HepG2 (cell line): ENCODE data around the gene SMYD5. TPM values are rescaled to one million over a fixed set of nuclear protein-coding genes. Genes with fewer than 3 reads are reported as not detected.

Source experiments
- BCL6 ChIP-seq: IDR thresholded peaks from 2 replicates; pipeline ENCODE4 v1.6.1; 2016; ENCODE audit warnings: missing genetic modification reagents, missing compliant biosample characterization
- EED ChIP-seq: sonication (generic); formaldehyde crosslinking; IDR thresholded peaks from 2 replicates; pipeline ENCODE4 v1.5.0; 2020; ENCODE audit warnings: mild to moderate bottlenecking, missing genetic modification reagents
- GLMP ChIP-seq: sonication (generic); formaldehyde crosslinking; IDR thresholded peaks from 2 replicates; pipeline ENCODE4 v1.9.0; 2021; ENCODE audit warnings: missing genetic modification reagents, mild to moderate bottlenecking, borderline replicate concordance
- HNF1A ChIP-seq, 2 experiments: sonication (generic) in 1 of 2; formaldehyde crosslinking in 1 of 2; IDR thresholded peaks; 2 replicates each; pipeline versions ENCODE4 v1.4.0 to v1.6.1; 2016 to 2020; ENCODE audit warnings: borderline replicate concordance in 1 of 2, low read depth in 1 of 2, mild to moderate bottlenecking in 1 of 2, missing genetic modification reagents in 1 of 2
- HOXD1 ChIP-seq: sonication (generic); formaldehyde crosslinking; IDR thresholded peaks from 2 replicates; pipeline ENCODE4 v1.5.0; 2020; ENCODE audit warnings: missing genetic modification reagents
- MAFK ChIP-seq, 2 experiments: IDR thresholded peaks in 1 of 2; conservative IDR thresholded peaks in 1 of 2; 2 replicates each; pipeline ENCODE4 v1.6.1; 2011; ENCODE audit warnings: improper control_type of control experiment in 2 of 2, low read length in 2 of 2
- MYC ChIP-seq: sonication (generic); formaldehyde crosslinking; IDR thresholded peaks from 2 replicates; pipeline ENCODE4 v1.9.0; 2021; ENCODE audit warnings: missing genetic modification reagents, borderline replicate concordance
- NCOA2 ChIP-seq: sonication (generic); formaldehyde crosslinking; IDR thresholded peaks from 2 replicates; pipeline ENCODE4 v1.8.0; 2022; ENCODE audit warnings: inconsistent platforms
- NFE2 ChIP-seq: sonication (generic); formaldehyde crosslinking; IDR thresholded peaks from 2 replicates; pipeline ENCODE4 v1.4.0; 2020; ENCODE audit warnings: missing genetic modification reagents
- NONO ChIP-seq, 2 experiments: fragments of 450-650 bp in 1 of 2; sonication (generic) in 1 of 2; formaldehyde crosslinking in 1 of 2; IDR thresholded peaks in 1 of 2; conservative IDR thresholded peaks in 1 of 2; 2 replicates each; pipeline versions ENCODE4 v1.6.1 to v1.8.0; 2017 to 2022; ENCODE audit warnings: mild to moderate bottlenecking in 1 of 2, missing genetic modification reagents in 1 of 2, moderate library complexity in 1 of 2
- SRSF9 ChIP-seq: fragments of 200-400 bp; formaldehyde crosslinking; IDR thresholded peaks from 2 replicates; pipeline ENCODE4 v1.6.1; 2018; ENCODE audit warnings: borderline replicate concordance, mild to moderate bottlenecking, low read depth, low read length; ENCODE audit not compliant: insufficient read depth, poor library complexity, severe bottlenecking
- TCF7 ChIP-seq: sonication (generic); IDR thresholded peaks from 2 replicates; pipeline ENCODE4 v1.6.1; 2016; ENCODE audit warnings: antibody characterized with exemption, low read depth
- ZBTB42 ChIP-seq: sonication (generic); formaldehyde crosslinking; IDR thresholded peaks from 2 replicates; pipeline ENCODE4 v1.5.0; 2020; ENCODE audit warnings: mild to moderate bottlenecking, missing genetic modification reagents
- ZNF234 ChIP-seq: sonication (generic); formaldehyde crosslinking; conservative IDR thresholded peaks from 2 replicates; pipeline ENCODE4 v1.5.1; 2020; ENCODE audit warnings: mild to moderate bottlenecking, missing genetic modification reagents
- ZNF276 ChIP-seq: sonication (generic); formaldehyde crosslinking; IDR thresholded peaks from 2 replicates; pipeline ENCODE4 v1.4.0; 2020; ENCODE audit warnings: mild to moderate bottlenecking, low read depth, missing genetic modification reagents
- ZNF329 ChIP-seq: sonication (generic); formaldehyde crosslinking; IDR thresholded peaks from 2 replicates; pipeline ENCODE4 v1.9.0; 2021; ENCODE audit warnings: low read depth, mild to moderate bottlenecking, missing genetic modification reagents
- ZNF33B ChIP-seq: sonication (generic); formaldehyde crosslinking; IDR thresholded peaks from 2 replicates; pipeline ENCODE4 v1.5.1; 2020; ENCODE audit warnings: mild to moderate bottlenecking, missing genetic modification reagents
- ZNF768 ChIP-seq: sonication (generic); formaldehyde crosslinking; IDR thresholded peaks from 2 replicates; pipeline ENCODE4 v1.4.0; 2020; ENCODE audit warnings: missing genetic modification reagents
- ZZZ3 ChIP-seq: sonication (generic); formaldehyde crosslinking; IDR thresholded peaks from 2 replicates; pipeline ENCODE4 v1.4.0; 2020; ENCODE audit warnings: missing genetic modification reagents, mild to moderate bottlenecking, borderline replicate concordance
- polyA plus RNA-seq, 8 experiments: library from polyadenylated mRNA; depleted of rRNA in 3 of 8; stranded (reverse) in 7 of 8; unstranded in 1 of 8; fragments of >200 nt; fragmentation: Illumina TruSeq in 4 of 8; extraction: Trizol in 4 of 8; gene quantifications; 2 replicates each; pipeline versions ENCODE4 v1.2.1 to v1.2.3, GENCODE V29; 2011 to 2016; ENCODE audit warnings: low read depth in 4 of 8, missing spikeins in 1 of 8, mixed read lengths in 1 of 8; ENCODE audit not compliant: insufficient read depth in 1 of 8
- total RNA-seq, 5 experiments: library from RNA; depleted of rRNA; stranded (reverse); fragments of >200 nt; fragmentation: Illumina TruSeq; extraction: Trizol; gene quantifications; 2 replicates each; pipeline ENCODE4 v1.2.3, GENCODE V29; 2016; ENCODE audit warnings: low read depth in 1 of 5
- TF ChIP-seq, protein P1 (sequence below): sonication (generic); formaldehyde crosslinking; IDR thresholded peaks from 2 replicates; pipeline ENCODE4 v1.4.0; 2020; ENCODE audit warnings: missing genetic modification reagents

Gene SMYD5
- total and polyA plus RNA-seq, 2 of the 13 experiments (the other 11 are each of a cell fraction or from before 2014, with no cell fraction given) = 55.8 to 70.4 TPM

GRCh38 chr2:73176881-73177644 is 37.0 kb upstream of the SMYD5 start (continued):
- TF ChIP-seq MYC (CRISPR knock-in tag) (peak; percentile 75; the same call in 1 of the 2 replicates), ZNF276 (CRISPR knock-in tag) (0 out of 2 replicates have a peak, but pooled peaks have one; percentile 19), ZNF234 (CRISPR knock-in tag) (no peak), GLMP (CRISPR knock-in tag) (no peak), ZZZ3 (CRISPR knock-in tag) (no peak), ZNF33B (CRISPR knock-in tag) (0 out of 2 replicates have a peak, but pooled peaks have one; percentile 24), ZNF329 (0 out of 2 replicates have a peak, but pooled peaks have one; percentile 56), EED (no peak), BCL6 (CRISPR knock-in tag) (peak; percentile 46; the same call in 1 of the 2 replicates), ZNF768 (peak; percentile 80), NONO (IDR thresholded peaks at IDR 0.05) (no peak), NONO (CRISPR knock-in tag; conservative IDR thresholded peaks at IDR 0.05) (peak; percentile 90), HNF1A (IDR thresholded peaks at IDR 0.05; ENCODE audit: low read depth) (no peak), HNF1A (CRISPR knock-in tag; IDR thresholded peaks at IDR 0.05; ENCODE audit: borderline replicate concordance) (0 out of 2 replicates have a peak, but pooled peaks have one; percentile 16), HOXD1 (CRISPR knock-in tag) (peak; percentile 67; the same call in 1 of the 2 replicates), SRSF9 (no peak), NFE2 (CRISPR knock-in tag) (no peak), ZBTB42 (CRISPR knock-in tag) (0 out of 2 replicates have a peak, but pooled peaks have one; percentile 42), MAFK (conservative IDR thresholded peaks at IDR 0.05 in 1 of 2, IDR thresholded peaks at IDR 0.05 in 1 of 2; ENCODE audit: low read length in 2 of 2) (no peak), TCF7 (no peak), NCOA2 (CRISPR knock-in tag) (peak; percentile 29; the same call in 1 of the 2 replicates)
- TF ChIP-seq, protein P1, sequence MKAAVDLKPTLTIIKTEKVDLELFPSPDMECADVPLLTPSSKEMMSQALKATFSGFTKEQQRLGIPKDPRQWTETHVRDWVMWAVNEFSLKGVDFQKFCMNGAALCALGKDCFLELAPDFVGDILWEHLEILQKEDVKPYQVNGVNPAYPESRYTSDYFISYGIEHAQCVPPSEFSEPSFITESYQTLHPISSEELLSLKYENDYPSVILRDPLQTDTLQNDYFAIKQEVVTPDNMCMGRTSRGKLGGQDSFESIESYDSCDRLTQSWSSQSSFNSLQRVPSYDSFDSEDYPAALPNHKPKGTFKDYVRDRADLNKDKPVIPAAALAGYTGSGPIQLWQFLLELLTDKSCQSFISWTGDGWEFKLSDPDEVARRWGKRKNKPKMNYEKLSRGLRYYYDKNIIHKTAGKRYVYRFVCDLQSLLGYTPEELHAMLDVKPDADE = no peak
